Adrenal gland (tissue), 5 donors: ENCODE results near the gene HNF4A.

ENCODE experiments used
- POLR2A ChIP-seq, 2 donors: fragments of 450-650 bp; IDR thresholded peaks; one replicate each; pipeline ENCODE4 v1.6.1; 2017; ENCODE audit warnings: antibody characterized with exemption in 2 of 2, mild to moderate bottlenecking in 2 of 2, moderate library complexity in 1 of 2
- TF ChIP-seq, protein P1 (sequence below), 6 experiments: fragments of 450-650 bp in 4 of 6; fragments of 200-600 bp in 2 of 6; sonication (generic) in 1 of 6; IDR thresholded peaks; 1 replicate in 5 of 6; 2 replicates in 1 of 6; pipeline versions ENCODE4 v1.5.1 to v1.8.0; 2016 to 2021; ENCODE audit warnings: antibody characterized with exemption in 6 of 6, mild to moderate bottlenecking in 2 of 6, moderate library complexity in 1 of 6
- donor health status: DM: no; HTN: no; CAD: no.

DNA sequence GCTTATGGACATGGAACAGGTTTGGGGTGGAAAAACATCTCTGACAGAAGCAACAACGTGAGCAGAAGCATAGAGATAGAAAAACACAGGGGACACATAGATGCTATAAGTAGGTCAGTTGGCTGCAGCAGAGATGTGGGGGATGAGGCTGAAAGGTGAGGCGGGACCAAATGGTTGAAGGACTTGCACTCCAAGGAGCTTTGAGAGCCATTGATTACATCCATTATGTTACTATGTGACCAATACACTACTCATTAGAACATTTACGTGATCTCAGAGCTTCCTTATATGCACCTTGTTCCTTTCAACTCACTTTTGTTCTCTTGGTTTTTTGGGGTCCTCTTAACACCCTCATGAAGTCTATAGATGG lies 72.3 kb downstream of the HNF4A start:
- TF ChIP-seq, protein P1, sequence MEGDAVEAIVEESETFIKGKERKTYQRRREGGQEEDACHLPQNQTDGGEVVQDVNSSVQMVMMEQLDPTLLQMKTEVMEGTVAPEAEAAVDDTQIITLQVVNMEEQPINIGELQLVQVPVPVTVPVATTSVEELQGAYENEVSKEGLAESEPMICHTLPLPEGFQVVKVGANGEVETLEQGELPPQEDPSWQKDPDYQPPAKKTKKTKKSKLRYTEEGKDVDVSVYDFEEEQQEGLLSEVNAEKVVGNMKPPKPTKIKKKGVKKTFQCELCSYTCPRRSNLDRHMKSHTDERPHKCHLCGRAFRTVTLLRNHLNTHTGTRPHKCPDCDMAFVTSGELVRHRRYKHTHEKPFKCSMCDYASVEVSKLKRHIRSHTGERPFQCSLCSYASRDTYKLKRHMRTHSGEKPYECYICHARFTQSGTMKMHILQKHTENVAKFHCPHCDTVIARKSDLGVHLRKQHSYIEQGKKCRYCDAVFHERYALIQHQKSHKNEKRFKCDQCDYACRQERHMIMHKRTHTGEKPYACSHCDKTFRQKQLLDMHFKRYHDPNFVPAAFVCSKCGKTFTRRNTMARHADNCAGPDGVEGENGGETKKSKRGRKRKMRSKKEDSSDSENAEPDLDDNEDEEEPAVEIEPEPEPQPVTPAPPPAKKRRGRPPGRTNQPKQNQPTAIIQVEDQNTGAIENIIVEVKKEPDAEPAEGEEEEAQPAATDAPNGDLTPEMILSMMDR (IDR thresholded peaks at IDR 0.05) = no peak
- no peak for TF ChIP-seq POLR2A (IDR thresholded peaks at IDR 0.05)
